Stimulated activated naive CD8-positive, alpha-beta T cell treated with anti-CD3 and anti-CD28 coated beads, Interleukin-15, amount 100 ng/mL, for 72 hours (primary cell): ENCODE results near the gene ZFAND4.
A peak's percentile ranks its signal among the peaks of the same experiment; 100 is the strongest.
"Not testable (repeated sequence)": the region's sequence is repeated elsewhere in the genome, so short reads cannot be mapped to it uniquely, and the experiment has no call there.

Experiments used
- ATAC-seq: fragments of 150-1000 bp; cut with Tn5 transposase; 2 replicates; pipeline ENCODE4 v1.10.0; 2021; ENCODE audit warnings: mild to moderate bottlenecking, moderate library complexity
- DNase-seq, 2 donors: peaks; one replicate each; pipeline ENCODE4 v3.0.0; 2021 to 2022
- H3K27ac Mint-ChIP-seq, 2 donors: one replicate each; pipeline ENCODE4 v1.8.0; 2022; ENCODE audit warnings: mild to moderate bottlenecking in 2 of 2, mixed read lengths in 2 of 2, moderate library complexity in 2 of 2
- H3K27me3 Mint-ChIP-seq: one replicate; pipeline ENCODE4 v1.8.0; 2022; ENCODE audit warnings: mixed read lengths
- H3K4me1 Mint-ChIP-seq: one replicate; pipeline ENCODE4 v1.8.0; 2022; ENCODE audit warnings: mild to moderate bottlenecking, mixed read lengths
- H3K4me3 Mint-ChIP-seq, 2 donors: one replicate each; pipeline ENCODE4 v1.8.0; 2022; ENCODE audit warnings: mild to moderate bottlenecking in 2 of 2, mixed read lengths in 2 of 2, moderate library complexity in 1 of 2
- H3K9me3 Mint-ChIP-seq, 2 donors: one replicate each; pipeline ENCODE4 v1.8.0; 2022; ENCODE audit warnings: mixed read lengths in 2 of 2

ZFAND4 gene

GRCh38 chr10:45602082-45602730 is 70.4 kb downstream of the ZFAND4 start:
- H3K9me3 Mint-ChIP-seq: peaks cover 0 to 8% of the 10 kb centered on the region in 2 donors
- H3K4me3 Mint-ChIP-seq: no peak overlapping the region
- no peak for DNase-seq
- peaks cover 37% of the 10 kb centered on the region for H3K27me3 Mint-ChIP-seq
- H3K27ac Mint-ChIP-seq: no peak overlapping the region
- peaks cover 7% of the 10 kb centered on the region for H3K4me1 Mint-ChIP-seq
- no peak for ATAC-seq

- Mint-ChIP-seq H3K27ac (peak overlapping the region in 1 of 2 donors; percentile 17), H3K27me3 (peaks cover 37% of the 10 kb centered on the region), H3K4me3 (peak overlapping the region; percentile 46 to 82)
- DNase-seq, ATAC-seq, H3K9me3 Mint-ChIP-seq, H3K4me1 Mint-ChIP-seq: not testable (repeated sequence)
Observed at GRCh38 chr10:45601254-45601930, 71.2 kb downstream of the ZFAND4 start.

- H3K9me3 Mint-ChIP-seq, ATAC-seq, H3K4me1 Mint-ChIP-seq: not testable (repeated sequence)
- Mint-ChIP-seq H3K27ac (peak overlapping the region in 1 of 2 donors; percentile 51), H3K4me3 (peak overlapping the region; percentile 54 to 82), H3K27me3 (peaks cover 37% of the 10 kb centered on the region)
- peak; percentile 7 to 18 for DNase-seq
Observed at GRCh38 chr10:45600337-45601253, 72.0 kb downstream of the ZFAND4 start.

- no peak overlapping the region for H3K27ac Mint-ChIP-seq
- H3K9me3 Mint-ChIP-seq: peaks cover 0 to 8% of the 10 kb centered on the region in 2 donors
- no peak for DNase-seq
- H3K4me3 Mint-ChIP-seq: no peak overlapping the region
- peaks cover 19% of the 10 kb centered on the region for H3K4me1 Mint-ChIP-seq
- H3K27me3 Mint-ChIP-seq: peaks cover 37% of the 10 kb centered on the region
- no peak for ATAC-seq
Observed at GRCh38 chr10:45599646-45600045, 72.9 kb downstream of the ZFAND4 start.

- H3K4me1 Mint-ChIP-seq: peaks cover 19% of the 10 kb centered on the region
- H3K27me3 Mint-ChIP-seq: peaks cover 37% of the 10 kb centered on the region
- H3K4me3 Mint-ChIP-seq: no peak overlapping the region
- H3K27ac Mint-ChIP-seq: no peak overlapping the region
- no peak for DNase-seq
- peaks cover 0 to 8% of the 10 kb centered on the region in 2 donors for H3K9me3 Mint-ChIP-seq
- no peak for ATAC-seq
Observed at GRCh38 chr10:45599021-45599603, 73.5 kb downstream of the ZFAND4 start.

- Mint-ChIP-seq H3K9me3 (peaks cover 0 to 8% of the 10 kb centered on the region in 2 donors), H3K27me3 (peaks cover 26% of the 10 kb centered on the region), H3K4me3 (no peak overlapping the region), H3K27ac (no peak overlapping the region), H3K4me1 (peaks cover 41% of the 10 kb centered on the region)
- DNase-seq (no peak), ATAC-seq (no peak)
Observed at GRCh38 chr10:45596526-45596925, 76.0 kb downstream of the ZFAND4 start.

- peak; percentile 96 for ATAC-seq
- H3K4me1 Mint-ChIP-seq: peaks cover 41% of the 10 kb centered on the region
Observed at GRCh38 chr10:45594276-45595157, 78.1 kb downstream of the ZFAND4 start.

GRCh38 chr10:45593938-45594275 is 78.7 kb downstream of the ZFAND4 start:
- H3K4me3 Mint-ChIP-seq: peak overlapping the region; percentile 82 to 90
- H3K27ac Mint-ChIP-seq: peak overlapping the region; percentile 43 to 95
- peaks cover 5 to 7% of the 10 kb centered on the region in 2 donors for H3K9me3 Mint-ChIP-seq
- DNase-seq (no peak), ATAC-seq (no peak)
- H3K27me3 Mint-ChIP-seq: peaks cover under 1% of the 10 kb centered on the region
- peaks cover 41% of the 10 kb centered on the region for H3K4me1 Mint-ChIP-seq

More at GRCh38 chr10:45594276-45595157, 78.1 kb downstream of the ZFAND4 start:
- peak; percentile 92 to 93 for DNase-seq
- H3K27ac Mint-ChIP-seq: peak overlapping the region in 1 of 2 donors; percentile 97
- peak overlapping the region; percentile 82 to 90 for H3K4me3 Mint-ChIP-seq
- peaks cover 6% of the 10 kb centered on the region for H3K27me3 Mint-ChIP-seq
- H3K9me3 Mint-ChIP-seq: peaks cover 5 to 7% of the 10 kb centered on the region in 2 donors

- Mint-ChIP-seq H3K4me1 (peaks cover 41% of the 10 kb centered on the region), H3K27me3 (no peaks in the 10 kb centered on the region), H3K27ac (no peak overlapping the region), H3K9me3 (peaks cover 5 to 7% of the 10 kb centered on the region in 2 donors), H3K4me3 (peak overlapping the region; percentile 82 to 90)
- DNase-seq: no peak
- no peak for ATAC-seq
Observed at GRCh38 chr10:45592926-45593325, 79.6 kb downstream of the ZFAND4 start.

GRCh38 chr10:45592432-45592831 is 80.1 kb downstream of the ZFAND4 start:
- Mint-ChIP-seq H3K4me1 (peaks cover 41% of the 10 kb centered on the region), H3K4me3 (peak overlapping the region; percentile 67 to 79), H3K27me3 (no peaks in the 10 kb centered on the region), H3K9me3 (peaks cover 5 to 7% of the 10 kb centered on the region in 2 donors), H3K27ac (no peak overlapping the region)
- ATAC-seq (no peak), DNase-seq (no peak)

GRCh38 chr10:45591280-45591679 is 81.3 kb downstream of the ZFAND4 start:
- ATAC-seq: no peak
- DNase-seq: no peak

GRCh38 chr10:45589868-45590267 is 82.7 kb downstream of the ZFAND4 start:
- no peak for DNase-seq
- Mint-ChIP-seq H3K9me3 (peaks cover 17 to 19% of the 10 kb centered on the region in 2 donors), H3K4me3 (no peak overlapping the region), H3K27me3 (no peaks in the 10 kb centered on the region), H3K4me1 (peaks cover 42% of the 10 kb centered on the region), H3K27ac (no peak overlapping the region)
- no peak for ATAC-seq

More at GRCh38 chr10:45591280-45591679, 81.3 kb downstream of the ZFAND4 start:
- Mint-ChIP-seq H3K4me3 (no peak overlapping the region), H3K27ac (no peak overlapping the region), H3K4me1 (peaks cover 42% of the 10 kb centered on the region), H3K9me3 (peaks cover 8 to 11% of the 10 kb centered on the region in 2 donors), H3K27me3 (no peaks in the 10 kb centered on the region)

GRCh38 chr10:45589009-45589408 is 83.6 kb downstream of the ZFAND4 start:
- Mint-ChIP-seq H3K4me3 (no peak overlapping the region), H3K4me1 (peaks cover 44% of the 10 kb centered on the region)
- DNase-seq: no peak

GRCh38 chr10:45586028-45586824 is 86.3 kb downstream of the ZFAND4 start:
- Mint-ChIP-seq H3K4me1 (peaks cover 35% of the 10 kb centered on the region), H3K4me3 (no peak overlapping the region), H3K27ac (no peak overlapping the region), H3K9me3 (peaks cover 25% of the 10 kb centered on the region in 2 donors), H3K27me3 (no peaks in the 10 kb centered on the region)
- DNase-seq (peak in 1 of 2 donors; percentile 18), ATAC-seq (peak; percentile 80)

More at GRCh38 chr10:45589009-45589408, 83.6 kb downstream of the ZFAND4 start:
- ATAC-seq: no peak
- no peaks in the 10 kb centered on the region for H3K27me3 Mint-ChIP-seq
- H3K27ac Mint-ChIP-seq: no peak overlapping the region
- peaks cover 18 to 25% of the 10 kb centered on the region in 2 donors for H3K9me3 Mint-ChIP-seq
